Kidney epithelial cell (primary cell): ENCODE results near the gene SMAD6. TPM values are rescaled to one million over a fixed set of nuclear protein-coding genes. Genes with fewer than 3 reads are reported as not detected.

Source experiments
- DNase-seq: peaks from one replicate; pipeline ENCODE4 v3.0.0-alpha.2; 2010; ENCODE audit warnings: low read depth
- H3K27me3 ChIP-seq: 2 replicates; pipeline ENCODE4 v1.6.0; 2011; ENCODE audit warnings: low read length; ENCODE audit not compliant: control insufficient read depth, insufficient read depth
- H3K36me3 ChIP-seq: 2 replicates; pipeline ENCODE4 v1.5.1; 2011; ENCODE audit warnings: low read length; ENCODE audit not compliant: control insufficient read depth, insufficient read depth
- H3K4me3 ChIP-seq: 2 replicates; pipeline ENCODE4 v1.5.1; 2011; ENCODE audit warnings: low read depth, mild to moderate bottlenecking, control low read depth, low read length
- CTCF ChIP-seq: IDR thresholded peaks from 2 replicates; pipeline ENCODE4 v1.5.1; 2011; ENCODE audit warnings: mild to moderate bottlenecking, moderate library complexity, low read length, control low read depth, inconsistent platforms; ENCODE audit not compliant: insufficient read depth, poor library complexity, severe bottlenecking
- total RNA-seq: library from RNA; depleted of rRNA; stranded (reverse); fragments of >200 nt; gene quantifications from 2 replicates; pipeline ENCODE4 v1.2.3, GENCODE V29; 2015

The SMAD6 gene
- total RNA-seq, 1 donor from 2014 or later: 8.3 TPM

GRCh38 chr15:66677336-66677735 lies 24.7 kb upstream of the SMAD6 start:
- Histone ChIP-seq H3K27me3 (no peaks in the 10 kb centered on the region), H3K4me3 (no peak overlapping the region), H3K36me3 (no peaks in the 10 kb centered on the region)
- no peak for DNase-seq
- no peak for TF ChIP-seq CTCF

DNA sequence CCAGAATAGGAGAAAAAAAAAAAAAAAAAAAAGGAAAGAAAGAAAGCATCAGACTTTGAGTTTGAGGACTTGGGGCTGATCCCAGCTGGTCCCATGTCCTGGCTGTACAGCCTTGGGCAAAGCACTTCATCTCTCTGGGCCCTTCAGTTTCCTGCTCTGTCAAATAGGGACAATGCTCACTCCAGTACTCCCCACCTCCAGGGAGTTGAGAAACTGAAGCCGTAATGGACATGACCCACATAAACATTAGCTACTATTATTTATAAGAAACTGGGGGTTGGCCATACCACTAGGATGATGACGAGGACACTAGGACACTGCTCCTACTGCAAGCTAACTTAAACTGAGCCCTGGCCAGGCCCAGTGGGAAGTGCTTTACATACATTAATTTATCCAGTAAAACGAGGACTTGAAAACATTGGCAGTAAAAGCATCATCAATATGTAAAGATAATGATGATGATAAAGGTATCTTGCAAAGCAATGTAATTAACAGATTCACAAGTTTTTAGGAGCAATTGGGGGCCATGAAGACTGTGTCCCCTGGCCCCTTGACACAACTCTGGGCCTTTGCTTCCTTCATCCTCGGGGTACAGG lies 22.9 kb upstream of the SMAD6 start:
- no peak for DNase-seq
- Histone ChIP-seq H3K27me3 (no peaks in the 10 kb centered on the region), H3K36me3 (no peaks in the 10 kb centered on the region), H3K4me3 (no peak overlapping the region)
- TF ChIP-seq CTCF: no peak

GRCh38 chr15:66679657-66680108 lies 22.4 kb upstream of the SMAD6 start:
- DNase-seq: no peak
- H3K36me3 ChIP-seq: no peaks in the 10 kb centered on the region
- TF ChIP-seq CTCF: no peak
- no peaks in the 10 kb centered on the region for H3K27me3 ChIP-seq
- H3K4me3 ChIP-seq: no peak overlapping the region

GRCh38 chr15:66680502-66680901 lies 21.5 kb upstream of the SMAD6 start:
- no peak for DNase-seq
- Histone ChIP-seq H3K27me3 (no peaks in the 10 kb centered on the region), H3K4me3 (no peak overlapping the region), H3K36me3 (no peaks in the 10 kb centered on the region)
- no peak for TF ChIP-seq CTCF

- no peak for DNase-seq
- H3K36me3 ChIP-seq: no peaks in the 10 kb centered on the region
- no peak overlapping the region for H3K4me3 ChIP-seq
- TF ChIP-seq CTCF: no peak
- H3K27me3 ChIP-seq: no peaks in the 10 kb centered on the region
These were observed 20.6 kb upstream of the SMAD6 start for GRCh38 chr15:66681395-66681794.

- Histone ChIP-seq H3K27me3 (no peaks in the 10 kb centered on the region), H3K36me3 (no peaks in the 10 kb centered on the region), H3K4me3 (no peak overlapping the region)
- TF ChIP-seq CTCF: no peak
- no peak for DNase-seq
These were observed 19.8 kb upstream of the SMAD6 start for GRCh38 chr15:66682246-66682645.
